IPS-18a (cell line): Measurements from ENCODE around the gene TOP3B.

Source experiments
- H3K27ac ChIP-seq: one replicate; pipeline ENCODE4 v1.5.1; 2013; ENCODE audit warnings: low read length
- H3K27me3 ChIP-seq: one replicate; pipeline ENCODE4 v1.6.1; 2013; ENCODE audit warnings: mild to moderate bottlenecking, low read length; ENCODE audit not compliant: control insufficient read depth, insufficient read depth
- H3K36me3 ChIP-seq: one replicate; pipeline ENCODE4 v1.6.1; 2013; ENCODE audit warnings: low read depth, low read length; ENCODE audit not compliant: control insufficient read depth
- H3K4me1 ChIP-seq: one replicate; pipeline ENCODE4 v1.6.1; 2013; ENCODE audit warnings: low read depth, low read length; ENCODE audit not compliant: control insufficient read depth
- H3K4me3 ChIP-seq: one replicate; pipeline ENCODE4 v1.5.1; 2013; ENCODE audit warnings: low read length
- H3K9ac ChIP-seq: one replicate; pipeline ENCODE4 v1.6.1; 2013; ENCODE audit warnings: mild to moderate bottlenecking, low read length, moderate library complexity
- H3K9me3 ChIP-seq: one replicate; pipeline ENCODE4 v1.6.1; 2013; ENCODE audit warnings: low read depth, low read length; ENCODE audit not compliant: control insufficient read depth

The TOP3B gene

DNA sequence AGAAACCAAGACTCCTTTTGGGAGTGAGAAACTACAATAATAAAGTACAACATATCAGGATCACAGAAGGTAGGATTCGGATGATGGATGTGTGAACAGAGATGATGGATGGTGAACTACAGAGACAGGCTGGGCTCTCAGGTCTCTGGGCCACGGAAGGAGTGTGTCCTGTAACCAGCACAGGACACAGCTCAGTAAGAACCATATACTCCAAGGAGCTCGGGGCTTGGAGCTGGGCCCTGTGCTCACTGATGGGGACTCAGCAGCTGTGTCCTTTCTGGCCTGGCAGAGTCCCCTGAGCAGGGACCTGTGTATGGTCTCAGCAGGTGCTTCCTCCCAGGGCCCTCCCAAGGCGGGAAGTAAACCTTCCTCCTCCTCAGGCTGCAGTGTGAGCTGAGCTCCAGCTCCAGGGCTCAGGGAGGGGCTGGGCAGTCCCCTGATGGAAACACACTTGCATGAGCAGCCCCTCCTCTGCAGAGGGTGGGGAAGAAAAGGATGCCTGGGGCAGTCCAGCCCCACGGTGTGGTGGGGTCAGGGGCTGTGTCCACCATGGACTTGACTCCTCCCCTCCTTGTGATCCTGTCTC lies 39.8 kb upstream of the TOP3B start:
- no peaks in the 10 kb centered on the region for H3K36me3 ChIP-seq
- no peaks in the 10 kb centered on the region for H3K9me3 ChIP-seq
- H3K27me3 ChIP-seq, result peaks cover 93% of the 10 kb centered on the region
- no peak overlapping the region for H3K27ac ChIP-seq
- H3K9ac ChIP-seq, result no peak overlapping the region
- H3K4me1 ChIP-seq, result peaks cover 8% of the 10 kb centered on the region
- no peak overlapping the region for H3K4me3 ChIP-seq

GRCh38 chr22:22021162-22021750 lies 38.7 kb upstream of the TOP3B start:
- H3K4me3 ChIP-seq, result no peak overlapping the region
- no peaks in the 10 kb centered on the region for H3K9me3 ChIP-seq
- H3K9ac ChIP-seq, result no peak overlapping the region
- H3K36me3 ChIP-seq, result no peaks in the 10 kb centered on the region
- H3K27me3 ChIP-seq, result peaks cover 94% of the 10 kb centered on the region
- peaks cover 8% of the 10 kb centered on the region for H3K4me1 ChIP-seq
- no peak overlapping the region for H3K27ac ChIP-seq

GRCh38 chr22:22020425-22020852 lies 37.9 kb upstream of the TOP3B start:
- Histone ChIP-seq H3K4me3 (no peak overlapping the region), H3K36me3 (no peaks in the 10 kb centered on the region), H3K9me3 (no peaks in the 10 kb centered on the region), H3K27ac (no peak overlapping the region), H3K9ac (no peak overlapping the region), H3K4me1 (peaks cover 8% of the 10 kb centered on the region), H3K27me3 (peaks cover 94% of the 10 kb centered on the region)

GRCh38 chr22:22019659-22020424 lies 37.3 kb upstream of the TOP3B start:
- Histone ChIP-seq H3K27ac (no peak overlapping the region), H3K9me3 (no peaks in the 10 kb centered on the region), H3K9ac (no peak overlapping the region), H3K36me3 (no peaks in the 10 kb centered on the region), H3K4me3 (no peak overlapping the region), H3K27me3 (peaks cover 94% of the 10 kb centered on the region), H3K4me1 (peaks cover 8% of the 10 kb centered on the region)

- H3K27me3 ChIP-seq, result peaks cover 94% of the 10 kb centered on the region
- H3K4me3 ChIP-seq, result no peak overlapping the region
- peaks cover 8% of the 10 kb centered on the region for H3K4me1 ChIP-seq
- no peak overlapping the region for H3K9ac ChIP-seq
- H3K27ac ChIP-seq, result no peak overlapping the region
- H3K9me3 ChIP-seq, result no peaks in the 10 kb centered on the region
- H3K36me3 ChIP-seq, result no peaks in the 10 kb centered on the region
Observed at GRCh38 chr22:22018825-22019658, 36.5 kb upstream of the TOP3B start.

GRCh38 chr22:22015631-22016030 lies 33.0 kb upstream of the TOP3B start:
- Histone ChIP-seq H3K9ac (no peak overlapping the region), H3K27me3 (peaks cover 87% of the 10 kb centered on the region), H3K36me3 (no peaks in the 10 kb centered on the region), H3K9me3 (no peaks in the 10 kb centered on the region), H3K4me1 (peaks cover 8% of the 10 kb centered on the region), H3K27ac (no peak overlapping the region), H3K4me3 (no peak overlapping the region)

GRCh38 chr22:22014285-22014659 lies 31.7 kb upstream of the TOP3B start:
- H3K4me1 ChIP-seq, result peaks cover 8% of the 10 kb centered on the region
- no peaks in the 10 kb centered on the region for H3K9me3 ChIP-seq
- peaks cover 87% of the 10 kb centered on the region for H3K27me3 ChIP-seq
- H3K36me3 ChIP-seq, result no peaks in the 10 kb centered on the region
- H3K4me3 ChIP-seq, result no peak overlapping the region
- H3K9ac ChIP-seq, result no peak overlapping the region
- no peak overlapping the region for H3K27ac ChIP-seq

GRCh38 chr22:22013559-22014284 lies 31.1 kb upstream of the TOP3B start:
- Histone ChIP-seq H3K4me1 (peaks cover 8% of the 10 kb centered on the region), H3K36me3 (no peaks in the 10 kb centered on the region), H3K9ac (no peak overlapping the region), H3K4me3 (no peak overlapping the region), H3K9me3 (no peaks in the 10 kb centered on the region), H3K27me3 (peaks cover 88% of the 10 kb centered on the region), H3K27ac (no peak overlapping the region)

DNA sequence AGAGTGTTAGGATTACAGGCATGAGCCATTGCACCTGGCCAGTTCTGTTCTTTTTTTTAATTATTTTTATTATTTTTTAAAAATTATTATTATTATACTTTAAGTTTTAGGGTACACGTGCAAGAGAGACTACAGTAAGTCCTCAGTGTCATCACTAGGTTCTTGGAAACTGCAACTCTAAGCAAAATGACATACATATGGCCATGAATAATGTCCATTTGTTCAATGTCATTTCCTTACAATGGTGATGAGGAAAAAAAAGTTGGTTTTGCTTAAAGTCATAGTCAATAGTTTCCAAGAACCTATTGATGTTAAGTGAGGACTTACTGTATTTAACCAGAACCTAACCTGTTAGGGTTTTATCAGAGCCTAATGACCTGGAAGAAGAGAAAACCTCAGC lies 29.4 kb upstream of the TOP3B start:
- Histone ChIP-seq H3K36me3 (no peaks in the 10 kb centered on the region), H3K4me1 (no peaks in the 10 kb centered on the region), H3K27me3 (peaks cover 86% of the 10 kb centered on the region), H3K9me3 (no peaks in the 10 kb centered on the region), H3K27ac (no peak overlapping the region), H3K4me3 (no peak overlapping the region), H3K9ac (no peak overlapping the region)

- Histone ChIP-seq H3K27ac (no peak overlapping the region), H3K4me1 (no peaks in the 10 kb centered on the region), H3K4me3 (no peak overlapping the region), H3K36me3 (no peaks in the 10 kb centered on the region), H3K9me3 (no peaks in the 10 kb centered on the region), H3K9ac (no peak overlapping the region), H3K27me3 (peaks cover 87% of the 10 kb centered on the region)
Observed at GRCh38 chr22:22010358-22010757, 27.8 kb upstream of the TOP3B start.

GRCh38 chr22:22009661-22010060 lies 27.1 kb upstream of the TOP3B start:
- peaks cover 87% of the 10 kb centered on the region for H3K27me3 ChIP-seq
- no peaks in the 10 kb centered on the region for H3K9me3 ChIP-seq
- H3K9ac ChIP-seq, result no peak overlapping the region
- H3K4me1 ChIP-seq, result no peaks in the 10 kb centered on the region
- no peak overlapping the region for H3K4me3 ChIP-seq
- no peaks in the 10 kb centered on the region for H3K36me3 ChIP-seq
- no peak overlapping the region for H3K27ac ChIP-seq
